ENCODE measurements around the gene IGBP1. TPM values are rescaled to one million over a fixed set of nuclear protein-coding genes. Genes with fewer than 3 reads are reported as not detected.
"Not testable (repeated sequence)": the region's sequence is repeated elsewhere in the genome, so short reads cannot be mapped to it uniquely, and the experiment has no call there.

The IGBP1 gene
- polyA plus RNA-seq, 1 donor, result 141 TPM

- DNase-seq; H3K27me3 ChIP-seq (ENCODE audit: control insufficient read depth, insufficient read depth, low read length); H3K36me3 ChIP-seq (ENCODE audit: control insufficient read depth, insufficient read depth, low read length); H3K27ac ChIP-seq (ENCODE audit: low read length); H3K4me3 ChIP-seq (ENCODE audit: low read length); H3K9me3 ChIP-seq (ENCODE audit: control insufficient read depth, low read depth, low read length); H3K4me1 ChIP-seq (ENCODE audit: control insufficient read depth, insufficient read depth, low read length): not testable (repeated sequence)
- 100% methylated on average over 2 of the region's 4 CpGs for WGBS (ENCODE audit: insufficient coverage, low lambda C conversion rate)
These were observed 21.7 kb upstream of the IGBP1 start for GRCh38 chrX:70111436-70112026.

GRCh38 chrX:70117738-70118137 is 15.5 kb upstream of the IGBP1 start:
- Histone ChIP-seq H3K27ac (ENCODE audit: low read length) (no peak overlapping the region), H3K9me3 (ENCODE audit: control insufficient read depth, low read depth, low read length) (no peaks in the 10 kb centered on the region), H3K27me3 (ENCODE audit: control insufficient read depth, insufficient read depth, low read length) (no peaks in the 10 kb centered on the region), H3K36me3 (ENCODE audit: control insufficient read depth, insufficient read depth, low read length) (no peaks in the 10 kb centered on the region), H3K4me3 (ENCODE audit: low read length) (no peak overlapping the region), H3K4me1 (ENCODE audit: control insufficient read depth, insufficient read depth, low read length) (no peaks in the 10 kb centered on the region)
- no peak for DNase-seq

GRCh38 chrX:70123014-70123413 is 10.2 kb upstream of the IGBP1 start:
- not testable (repeated sequence) for DNase-seq; H3K27me3 ChIP-seq (ENCODE audit: control insufficient read depth, insufficient read depth, low read length); H3K27ac ChIP-seq (ENCODE audit: low read length); H3K36me3 ChIP-seq (ENCODE audit: control insufficient read depth, insufficient read depth, low read length); H3K9me3 ChIP-seq (ENCODE audit: control insufficient read depth, low read depth, low read length); H3K4me3 ChIP-seq (ENCODE audit: low read length); H3K4me1 ChIP-seq (ENCODE audit: control insufficient read depth, insufficient read depth, low read length)
- WGBS (ENCODE audit: insufficient coverage, low lambda C conversion rate), result no CpG with 5 or more reads among the region's 30 CpGs

GRCh38 chrX:70124678-70125077 is 8.6 kb upstream of the IGBP1 start:
- WGBS (ENCODE audit: insufficient coverage, low lambda C conversion rate), result no CpG with 5 or more reads among the region's 2 CpGs
- DNase-seq, result no peak
- Histone ChIP-seq H3K36me3 (ENCODE audit: control insufficient read depth, insufficient read depth, low read length) (no peaks in the 10 kb centered on the region), H3K27me3 (ENCODE audit: control insufficient read depth, insufficient read depth, low read length) (no peaks in the 10 kb centered on the region), H3K27ac (ENCODE audit: low read length) (no peak overlapping the region), H3K4me1 (ENCODE audit: control insufficient read depth, insufficient read depth, low read length) (peaks cover 6% of the 10 kb centered on the region), H3K9me3 (ENCODE audit: control insufficient read depth, low read depth, low read length) (no peaks in the 10 kb centered on the region), H3K4me3 (ENCODE audit: low read length) (no peak overlapping the region)

GRCh38 chrX:70128071-70128470 is 5.2 kb upstream of the IGBP1 start:
- peaks cover 6% of the 10 kb centered on the region for H3K4me1 ChIP-seq (ENCODE audit: control insufficient read depth, insufficient read depth, low read length)
- no peak overlapping the region for H3K27ac ChIP-seq (ENCODE audit: low read length)
- no peaks in the 10 kb centered on the region for H3K36me3 ChIP-seq (ENCODE audit: control insufficient read depth, insufficient read depth, low read length)
- no peak for DNase-seq
- WGBS (ENCODE audit: insufficient coverage, low lambda C conversion rate), result no CpG with 5 or more reads among the region's 9 CpGs
- no peak overlapping the region for H3K4me3 ChIP-seq (ENCODE audit: low read length)
- no peaks in the 10 kb centered on the region for H3K9me3 ChIP-seq (ENCODE audit: control insufficient read depth, low read depth, low read length)
- H3K27me3 ChIP-seq (ENCODE audit: control insufficient read depth, insufficient read depth, low read length), result no peaks in the 10 kb centered on the region

- peak; percentile 16 to 52 for DNase-seq
- WGBS (ENCODE audit: insufficient coverage, low lambda C conversion rate), result no CpG with 5 or more reads among the region's 1 CpG
These were observed 3.4 kb upstream of the IGBP1 start for GRCh38 chrX:70129816-70130215.

GRCh38 chrX:70132224-70132623 is 1.0 kb upstream of the IGBP1 start:
- H3K27ac ChIP-seq (ENCODE audit: low read length), result no peak overlapping the region
- no CpG with 5 or more reads among the region's 4 CpGs for WGBS (ENCODE audit: insufficient coverage, low lambda C conversion rate)
- DNase-seq, result no peak

More at GRCh38 chrX:70129816-70130215, 3.4 kb upstream of the IGBP1 start:
- H3K27me3 ChIP-seq (ENCODE audit: control insufficient read depth, insufficient read depth, low read length), result no peaks in the 10 kb centered on the region
- H3K27ac ChIP-seq (ENCODE audit: low read length), result peak overlapping the region; percentile 17
- peaks cover 6% of the 10 kb centered on the region for H3K4me1 ChIP-seq (ENCODE audit: control insufficient read depth, insufficient read depth, low read length)
- H3K4me3 ChIP-seq (ENCODE audit: low read length), result no peak overlapping the region
- no peaks in the 10 kb centered on the region for H3K9me3 ChIP-seq (ENCODE audit: control insufficient read depth, low read depth, low read length)
- no peaks in the 10 kb centered on the region for H3K36me3 ChIP-seq (ENCODE audit: control insufficient read depth, insufficient read depth, low read length)

GRCh38 chrX:70132877-70133302 is 357 bp upstream of the IGBP1 start:
- Histone ChIP-seq H3K27ac (ENCODE audit: low read length) (peak overlapping the region; percentile 75), H3K4me1 (ENCODE audit: control insufficient read depth, insufficient read depth, low read length) (peaks cover 6% of the 10 kb centered on the region), H3K36me3 (ENCODE audit: control insufficient read depth, insufficient read depth, low read length) (no peaks in the 10 kb centered on the region), H3K9me3 (ENCODE audit: control insufficient read depth, low read depth, low read length) (no peaks in the 10 kb centered on the region), H3K4me3 (ENCODE audit: low read length) (peak overlapping the region; percentile 78), H3K27me3 (ENCODE audit: control insufficient read depth, insufficient read depth, low read length) (no peaks in the 10 kb centered on the region)
- DNase-seq, result no peak
- no CpG with 5 or more reads among the region's 8 CpGs for WGBS (ENCODE audit: insufficient coverage, low lambda C conversion rate)

More at GRCh38 chrX:70132224-70132623, 1.0 kb upstream of the IGBP1 start:
- Histone ChIP-seq H3K9me3 (ENCODE audit: control insufficient read depth, low read depth, low read length) (no peaks in the 10 kb centered on the region), H3K36me3 (ENCODE audit: control insufficient read depth, insufficient read depth, low read length) (no peaks in the 10 kb centered on the region), H3K4me3 (ENCODE audit: low read length) (no peak overlapping the region), H3K27me3 (ENCODE audit: control insufficient read depth, insufficient read depth, low read length) (no peaks in the 10 kb centered on the region), H3K4me1 (ENCODE audit: control insufficient read depth, insufficient read depth, low read length) (peaks cover 6% of the 10 kb centered on the region)

DNA sequence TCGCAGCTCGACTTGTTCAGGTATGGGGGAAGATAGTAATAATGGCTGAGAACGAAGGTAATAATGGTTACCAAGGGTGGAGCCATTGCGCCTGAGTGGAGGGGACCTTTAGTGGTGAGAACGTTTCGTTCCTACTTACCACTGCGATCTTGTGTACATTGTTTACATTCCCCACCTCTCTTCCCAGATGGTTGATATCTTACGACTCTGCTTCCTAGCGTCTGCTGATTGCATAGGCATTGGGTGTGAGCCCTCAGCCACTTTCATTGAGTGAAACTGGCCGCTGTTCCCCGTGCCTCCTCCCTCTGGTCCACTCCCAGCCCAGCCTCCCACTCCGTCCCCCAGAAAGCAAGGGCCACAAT is 850 bp downstream of the IGBP1 start:
- Histone ChIP-seq H3K27ac (ENCODE audit: low read length) (peak overlapping the region; percentile 75), H3K36me3 (ENCODE audit: control insufficient read depth, insufficient read depth, low read length) (no peaks in the 10 kb centered on the region), H3K4me3 (ENCODE audit: low read length) (peak overlapping the region; percentile 78), H3K9me3 (ENCODE audit: control insufficient read depth, low read depth, low read length) (no peaks in the 10 kb centered on the region), H3K4me1 (ENCODE audit: control insufficient read depth, insufficient read depth, low read length) (peaks cover 2% of the 10 kb centered on the region), H3K27me3 (ENCODE audit: control insufficient read depth, insufficient read depth, low read length) (no peaks in the 10 kb centered on the region)
- no peak for DNase-seq
- no CpG with 5 or more reads among the region's 12 CpGs for WGBS (ENCODE audit: insufficient coverage, low lambda C conversion rate)

GRCh38 chrX:70138622-70139021 is 5.4 kb downstream of the IGBP1 start:
- Histone ChIP-seq H3K4me3 (ENCODE audit: low read length) (no peak overlapping the region), H3K4me1 (ENCODE audit: control insufficient read depth, insufficient read depth, low read length) (no peaks in the 10 kb centered on the region), H3K27ac (ENCODE audit: low read length) (no peak overlapping the region), H3K27me3 (ENCODE audit: control insufficient read depth, insufficient read depth, low read length) (no peaks in the 10 kb centered on the region), H3K9me3 (ENCODE audit: control insufficient read depth, low read depth, low read length) (no peaks in the 10 kb centered on the region), H3K36me3 (ENCODE audit: control insufficient read depth, insufficient read depth, low read length) (no peaks in the 10 kb centered on the region)
- WGBS (ENCODE audit: insufficient coverage, low lambda C conversion rate), result no CpG with 5 or more reads among the region's 2 CpGs
- no peak for DNase-seq

- Histone ChIP-seq H3K4me3 (ENCODE audit: low read length) (no peak overlapping the region), H3K9me3 (ENCODE audit: control insufficient read depth, low read depth, low read length) (no peaks in the 10 kb centered on the region), H3K36me3 (ENCODE audit: control insufficient read depth, insufficient read depth, low read length) (no peaks in the 10 kb centered on the region), H3K27me3 (ENCODE audit: control insufficient read depth, insufficient read depth, low read length) (no peaks in the 10 kb centered on the region), H3K27ac (ENCODE audit: low read length) (no peak overlapping the region), H3K4me1 (ENCODE audit: control insufficient read depth, insufficient read depth, low read length) (no peaks in the 10 kb centered on the region)
- DNase-seq, result no peak
- no CpG with 5 or more reads among the region's 3 CpGs for WGBS (ENCODE audit: insufficient coverage, low lambda C conversion rate)
These were observed 6.5 kb downstream of the IGBP1 start for GRCh38 chrX:70139736-70140135.

All from large intestine (tissue), 3 donors.